Mucosa of descending colon (tissue), 3 donors: ENCODE results near the gene CNKSR2. TPM values are rescaled to one million over a fixed set of nuclear protein-coding genes. Genes with fewer than 3 reads are reported as not detected.
"Not testable (repeated sequence)": the region's sequence is repeated elsewhere in the genome, so short reads cannot be mapped to it uniquely, and the experiment has no call there.

Source experiments
- ATAC-seq: fragments of 200-7000 bp; cut with Tn5 transposase; one replicate; pipeline ENCODE4 v1.9.1; 2020; ENCODE audit warnings: mild to moderate bottlenecking, moderate library complexity
- DNase-seq, 3 donors: peaks; one replicate each; pipeline ENCODE4 v3.0.0-alpha.2; 2020
- H3K36me3 ChIP-seq: fragments of 200-600 bp; one replicate; pipeline ENCODE4 v1.8.0; 2021; ENCODE audit warnings: low read depth, mild to moderate bottlenecking
- H3K4me1 ChIP-seq: fragments of 200-600 bp; one replicate; pipeline ENCODE4 v1.8.0; 2021; ENCODE audit warnings: low read depth, mild to moderate bottlenecking
- H3K4me3 ChIP-seq: fragments of 200-600 bp; one replicate; pipeline ENCODE4 v1.8.0; 2021; ENCODE audit warnings: mild to moderate bottlenecking
- H3K9me3 ChIP-seq: fragments of 200-600 bp; one replicate; pipeline ENCODE4 v1.8.0; 2021; ENCODE audit warnings: mild to moderate bottlenecking
- CTCF ChIP-seq: fragments of 200-600 bp; IDR thresholded peaks from one replicate; pipeline ENCODE4 v1.8.0; 2022; ENCODE audit warnings: antibody characterized with exemption, mild to moderate bottlenecking
- intact Hi-C, 2 donors: fragments of 100-400 bp; cut with DNase I in 1 of 2; cut with micrococcal nuclease in 1 of 2; formaldehyde crosslinking; loops; one replicate each; pipeline versions ENCODE4 v1.11.0 to v1.11.1; 2022; cut with DNase I, micrococcal nuclease
- total RNA-seq, 3 donors: library from RNA; stranded (reverse); fragmentation: NEBNext Ultra II Directional in 2 of 3; extraction: Animal tissue kit (Norgen Biotek cat#: 25700) in 2 of 3; gene quantifications; one replicate each; pipeline versions ENCODE4 v1.2.1 to v1.2.4, GENCODE V29; 2021 to 2023
- donor health status: DM: no; HTN: no; CAD: no; lungs with moderate emphysema.
- donor health status: DM: no; HTN: no; CAD: no.
- donor health status: DM: no; HTN: yes; CAD: no.

CNKSR2 gene
- total RNA-seq, 3 donors from 2014 or later, result 0.23 to 2.4 (median 0.67) TPM

GRCh38 chrX:21481761-21482160 is 107.5 kb downstream of the CNKSR2 start:
- no peak for TF ChIP-seq CTCF
- DNase-seq, result no peak
- intact Hi-C loops, result loop anchor here in 1 of 2 donors (5.0 kb wide), 1 partner anchor 954 kb away; no protein-coding TSS in a partner anchor
- H3K36me3 ChIP-seq, result no peaks in the 10 kb centered on the region
- H3K4me1 ChIP-seq, result no peaks in the 10 kb centered on the region
- H3K4me3 ChIP-seq, result no peak overlapping the region
- H3K9me3 ChIP-seq, result no peaks in the 10 kb centered on the region
- no peak for ATAC-seq

GRCh38 chrX:21484051-21484450 is 109.8 kb downstream of the CNKSR2 start:
- not testable (repeated sequence) for H3K4me1 ChIP-seq, H3K4me3 ChIP-seq, ATAC-seq, DNase-seq, H3K9me3 ChIP-seq, H3K36me3 ChIP-seq
- intact Hi-C loops, result loop anchor here in 1 of 2 donors (5.0 kb wide), 1 partner anchor 957 kb away; no protein-coding TSS in a partner anchor

GRCh38 chrX:21487832-21488231 is 113.6 kb downstream of the CNKSR2 start:
- Histone ChIP-seq H3K4me1 (no peaks in the 10 kb centered on the region), H3K4me3 (no peak overlapping the region), H3K9me3 (no peaks in the 10 kb centered on the region), H3K36me3 (no peaks in the 10 kb centered on the region)
- intact Hi-C loops, result no loop called here
- peak in 1 of 3 donors; percentile 18 for DNase-seq
- no peak for TF ChIP-seq CTCF
- peak; percentile 31 for ATAC-seq

GRCh38 chrX:21490341-21490740 is 116.1 kb downstream of the CNKSR2 start:
- DNase-seq (no peak), ATAC-seq (no peak)
- H3K4me1 ChIP-seq, result no peaks in the 10 kb centered on the region

GRCh38 chrX:21493226-21493830 is 119.1 kb downstream of the CNKSR2 start:
- no peak for TF ChIP-seq CTCF
- H3K36me3 ChIP-seq, result no peaks in the 10 kb centered on the region
- intact Hi-C loops, result no loop called here
- ATAC-seq, result no peak
- H3K9me3 ChIP-seq, result no peaks in the 10 kb centered on the region
- DNase-seq, result no peak
- no peaks in the 10 kb centered on the region for H3K4me1 ChIP-seq
- H3K4me3 ChIP-seq, result no peak overlapping the region

More at GRCh38 chrX:21490341-21490740, 116.1 kb downstream of the CNKSR2 start:
- TF ChIP-seq CTCF, result no peak
- Histone ChIP-seq H3K36me3 (no peaks in the 10 kb centered on the region), H3K4me3 (no peak overlapping the region), H3K9me3 (no peaks in the 10 kb centered on the region)
- intact Hi-C loops, result no loop called here

- no peak for DNase-seq
- Histone ChIP-seq H3K4me1 (no peaks in the 10 kb centered on the region), H3K9me3 (no peaks in the 10 kb centered on the region), H3K36me3 (no peaks in the 10 kb centered on the region), H3K4me3 (no peak overlapping the region)
- intact Hi-C loops, result no loop called here
- no peak for ATAC-seq
- no peak for TF ChIP-seq CTCF
Observed at GRCh38 chrX:21503593-21503992, 129.4 kb downstream of the CNKSR2 start.
